Neural progenitor cell (in vitro differentiated cells): ENCODE measurements around the gene REEP3. TPM values are rescaled to one million over a fixed set of nuclear protein-coding genes. Genes with fewer than 3 reads are reported as not detected.

ENCODE experiments used
- DNase-seq: peaks from one replicate; pipeline ENCODE4 v3.0.0-alpha.2; 2016; ENCODE audit warnings: low spot score
- H2AFZ ChIP-seq: fragments of 200-600 bp; sonication (generic); replicated peaks from 2 replicates; pipeline ENCODE4 v1.6.1; 2016; ENCODE audit warnings: antibody characterized with exemption
- H3F3A ChIP-seq: fragments of 200-600 bp; sonication (generic); 2 replicates; pipeline ENCODE4 v1.6.1; 2016; ENCODE audit warnings: antibody characterized with exemption, low read depth
- H3K27ac ChIP-seq: fragments of 200-600 bp; sonication (generic); 2 replicates; pipeline ENCODE4 v1.5.1; 2016; ENCODE audit warnings: mild to moderate bottlenecking
- H3K27me3 ChIP-seq: fragments of 200-600 bp; sonication (generic); 2 replicates; pipeline ENCODE4 v1.6.1; 2016; ENCODE audit warnings: mild to moderate bottlenecking, moderate library complexity
- H3K36me3 ChIP-seq: fragments of 200-600 bp; sonication (generic); 2 replicates; pipeline ENCODE4 v1.5.1; 2016
- H3K4me1 ChIP-seq: fragments of 200-600 bp; sonication (generic); 2 replicates; pipeline ENCODE4 v1.6.1; 2016; ENCODE audit warnings: mixed run types
- H3K4me2 ChIP-seq: fragments of 200-600 bp; sonication (generic); 2 replicates; pipeline ENCODE4 v1.6.1; 2016
- H3K4me3 ChIP-seq: fragments of 200-600 bp; sonication (generic); 2 replicates; pipeline ENCODE4 v1.5.1; 2016
- H3K79me2 ChIP-seq: fragments of 200-600 bp; sonication (generic); 2 replicates; pipeline ENCODE4 v1.6.1; 2016; ENCODE audit warnings: low read depth
- H3K9ac ChIP-seq: fragments of 200-600 bp; sonication (generic); 2 replicates; pipeline ENCODE4 v1.6.1; 2016
- H3K9me3 ChIP-seq: fragments of 200-600 bp; sonication (generic); 2 replicates; pipeline ENCODE4 v1.5.1; 2016; ENCODE audit warnings: low read depth
- H4K20me1 ChIP-seq: fragments of 200-600 bp; sonication (generic); 2 replicates; pipeline ENCODE4 v1.6.1; 2016; ENCODE audit warnings: low read depth
- H3K27ac Mint-ChIP-seq: 3 replicates; pipeline ENCODE4 v1.8.0; 2021; ENCODE audit warnings: mixed read lengths
- H3K27me3 Mint-ChIP-seq: 2 replicates; pipeline ENCODE4 v1.8.0; 2022; ENCODE audit warnings: low read depth, mild to moderate bottlenecking, inconsistent platforms, moderate library complexity, mixed read lengths; ENCODE audit not compliant: insufficient read depth
- H3K36me3 Mint-ChIP-seq: 3 replicates; pipeline ENCODE4 v1.8.0; 2021; ENCODE audit warnings: mixed read lengths
- H3K4me1 Mint-ChIP-seq: 3 replicates; pipeline ENCODE4 v1.8.0; 2021; ENCODE audit warnings: mixed read lengths
- H3K4me3 Mint-ChIP-seq: 3 replicates; pipeline ENCODE4 v1.8.0; 2021; ENCODE audit warnings: mild to moderate bottlenecking, moderate library complexity, mixed read lengths
- H3K9me3 Mint-ChIP-seq: 3 replicates; pipeline ENCODE4 v1.8.0; 2020; ENCODE audit warnings: mixed read lengths
- CTCF ChIP-seq: fragments of 200-600 bp; sonication (generic); IDR thresholded peaks from 2 replicates; pipeline ENCODE4 v1.5.1; 2017; ENCODE audit warnings: antibody characterized with exemption, mild to moderate bottlenecking
- EZH2 ChIP-seq: fragments of 200-600 bp; sonication (generic); IDR thresholded peaks from 2 replicates; pipeline ENCODE4 v1.6.1; 2017; ENCODE audit warnings: antibody characterized with exemption, mild to moderate bottlenecking, moderate library complexity
- EZH2phosphoT487 ChIP-seq: fragments of 200-600 bp; sonication (generic); IDR thresholded peaks from 2 replicates; pipeline ENCODE4 v1.6.1; 2017; ENCODE audit warnings: antibody characterized with exemption
- total RNA-seq: library from RNA; depleted of rRNA; stranded (reverse); fragments of >200 nt; gene quantifications from 2 replicates; pipeline ENCODE4 v1.2.3, GENCODE V29; 2015; ENCODE audit warnings: low replicate concordance

The REEP3 gene
- 25.9 and 42.0 TPM in 2 replicates for total RNA-seq

GRCh38 chr10:63520500-63521415 lies at the start of gene REEP3:
Gene REEP3, plus strand, starts transcription at chr10:63521401. Its CDS starts 145 bp downstream, at chr10:63521546.
- Mint-ChIP-seq H3K36me3 (peaks cover 38% of the 10 kb centered on the region), H3K27ac (peak within 1 kb of the TSS; percentile 89), H3K9me3 (peaks cover 35% of the 10 kb centered on the region), H3K4me1 (peaks cover 22% of the 10 kb centered on the region), H3K4me3 (peak within 1 kb of the TSS; percentile 88), H3K27me3 (no peaks in the 10 kb centered on the region)
- peak within 1 kb of the TSS; percentile 97 for H3K4me3 ChIP-seq
- H3K36me3 ChIP-seq: no peaks in the 10 kb centered on the region
- peak within 1 kb of the TSS; percentile 86 for H2AFZ ChIP-seq
- DNase-seq: peak; percentile 90
- H3K4me1 ChIP-seq: peaks cover 30% of the 10 kb centered on the region
- no peaks in the 10 kb centered on the region for H3K27me3 ChIP-seq
- peaks cover 45% of the 10 kb centered on the region for H3F3A ChIP-seq
- TF ChIP-seq EZH2 (no peak), EZH2phosphoT487 (no peak), CTCF (no peak)
- peak within 1 kb of the TSS; percentile 95 for H3K4me2 ChIP-seq
- no peaks in the 10 kb centered on the region for H3K9me3 ChIP-seq
- H4K20me1 ChIP-seq: peaks cover 32% of the 10 kb centered on the region
- H3K79me2 ChIP-seq: peaks cover 92% of the 10 kb centered on the region
- H3K9ac ChIP-seq: peak within 1 kb of the TSS; percentile 97
- H3K27ac ChIP-seq: peak within 1 kb of the TSS; percentile 99

- H3K27ac Mint-ChIP-seq: no peak overlapping the region
- Histone ChIP-seq H3K9me3 (no peaks in the 10 kb centered on the region), H3K27ac (no peak overlapping the region), H2AFZ (no peak overlapping the region), H3K9ac (no peak overlapping the region), H3K4me1 (peaks cover 9% of the 10 kb centered on the region), H3K27me3 (no peaks in the 10 kb centered on the region), H3K79me2 (peaks cover 99% of the 10 kb centered on the region), H3F3A (peaks cover 9% of the 10 kb centered on the region), H4K20me1 (peaks cover 29% of the 10 kb centered on the region), H3K4me3 (no peak overlapping the region), H3K36me3 (no peaks in the 10 kb centered on the region), H3K4me2 (no peak overlapping the region)
- TF ChIP-seq CTCF (no peak), EZH2 (no peak), EZH2phosphoT487 (no peak)
- no peak for DNase-seq
- H3K9me3 Mint-ChIP-seq: peaks cover 11% of the 10 kb centered on the region
- H3K4me1 Mint-ChIP-seq: no peaks in the 10 kb centered on the region
- peaks cover 12% of the 10 kb centered on the region for H3K36me3 Mint-ChIP-seq
- no peaks in the 10 kb centered on the region for H3K27me3 Mint-ChIP-seq
- H3K4me3 Mint-ChIP-seq: no peak overlapping the region
These were observed 46.7 kb upstream of the REEP3 start for GRCh38 chr10:63474488-63474887.

GRCh38 chr10:63477927-63478326 lies 43.3 kb upstream of the REEP3 start:
- Mint-ChIP-seq H3K36me3 (peaks cover 12% of the 10 kb centered on the region), H3K27me3 (no peaks in the 10 kb centered on the region), H3K4me3 (no peak overlapping the region), H3K4me1 (no peaks in the 10 kb centered on the region), H3K9me3 (peaks cover 11% of the 10 kb centered on the region), H3K27ac (no peak overlapping the region)
- Histone ChIP-seq H2AFZ (no peak overlapping the region), H3F3A (peaks cover 9% of the 10 kb centered on the region), H3K4me1 (peaks cover 9% of the 10 kb centered on the region), H3K4me3 (no peak overlapping the region), H3K79me2 (peaks cover 99% of the 10 kb centered on the region), H3K36me3 (no peaks in the 10 kb centered on the region), H3K4me2 (no peak overlapping the region), H3K27me3 (no peaks in the 10 kb centered on the region), H3K9ac (no peak overlapping the region), H3K27ac (no peak overlapping the region), H3K9me3 (no peaks in the 10 kb centered on the region), H4K20me1 (peaks cover 17% of the 10 kb centered on the region)
- no peak for TF ChIP-seq EZH2phosphoT487
- no peak for TF ChIP-seq EZH2
- TF ChIP-seq CTCF: no peak
- no peak for DNase-seq
